Measurements from ENCODE around the gene MYO1G. TPM values are rescaled to one million over a fixed set of nuclear protein-coding genes. Genes with fewer than 3 reads are reported as not detected.
"Not testable (repeated sequence)": the region's sequence is repeated elsewhere in the genome, so short reads cannot be mapped to it uniquely, and the experiment has no call there.

The MYO1G gene
- polyA plus RNA-seq, 4 donors: 1.3 to 4.1 (median 1.9) TPM

GRCh38 chr7:44994877-44995554 lies 16.2 kb upstream of the MYO1G start:
- no peaks in the 10 kb centered on the region for H3K27me3 ChIP-seq (ENCODE audit: control insufficient read depth in 3 of 3, insufficient read depth in 3 of 3, low read length in 3 of 3)
- no peaks in the 10 kb centered on the region for H3K9me3 ChIP-seq (ENCODE audit: control insufficient read depth in 2 of 2, insufficient read depth in 1 of 2, low read depth in 1 of 2, low read length in 1 of 2)
- peak overlapping the region in 1 of 3 donors; percentile 55 for H3K27ac ChIP-seq (ENCODE audit: low read depth in 1 of 3, low read length in 2 of 3)
- no peak for FAIRE-seq
- 69 to 88% (median 70%) methylated on average over 5 of the region's 5 CpGs for WGBS, 3 donors
- no peak overlapping the region for H3K4me3 ChIP-seq (ENCODE audit: low read depth in 1 of 3, low read length in 3 of 3)
- DNase-seq: no peak
- no peaks in the 10 kb centered on the region for H3K36me3 ChIP-seq (ENCODE audit: control insufficient read depth in 3 of 3, insufficient read depth in 2 of 3, low read depth in 1 of 3, low read length in 3 of 3)
- H3K4me1 ChIP-seq (ENCODE audit: control insufficient read depth in 3 of 3, insufficient read depth in 2 of 3, low read depth in 1 of 3, low read length in 2 of 3): no peaks in the 10 kb centered on the region

GRCh38 chr7:44992004-44992795 lies 13.4 kb upstream of the MYO1G start:
- H3K9me3 ChIP-seq (ENCODE audit: control insufficient read depth in 2 of 2, insufficient read depth in 1 of 2, low read depth in 1 of 2, low read length in 1 of 2); DNase-seq; H3K36me3 ChIP-seq (ENCODE audit: control insufficient read depth in 3 of 3, insufficient read depth in 2 of 3, low read depth in 1 of 3, low read length in 3 of 3); H3K4me1 ChIP-seq (ENCODE audit: control insufficient read depth in 3 of 3, insufficient read depth in 2 of 3, low read depth in 1 of 3, low read length in 2 of 3); FAIRE-seq; H3K4me3 ChIP-seq (ENCODE audit: low read depth in 1 of 3, low read length in 3 of 3); H3K27ac ChIP-seq (ENCODE audit: low read depth in 1 of 3, low read length in 2 of 3); H3K27me3 ChIP-seq (ENCODE audit: control insufficient read depth in 3 of 3, insufficient read depth in 3 of 3, low read length in 3 of 3): not testable (repeated sequence)
- 82 to 96% (median 85%) methylated on average over 12 to 21 of the region's 21 CpGs for WGBS, 3 donors

GRCh38 chr7:44990109-44991023 lies 11.6 kb upstream of the MYO1G start:
- H3K27ac ChIP-seq (ENCODE audit: low read depth in 1 of 3, low read length in 2 of 3): peak overlapping the region in 1 of 3 donors; percentile 19

GRCh38 chr7:44989132-44989531 lies 10.3 kb upstream of the MYO1G start:
- Histone ChIP-seq H3K9me3 (ENCODE audit: control insufficient read depth in 2 of 2, insufficient read depth in 1 of 2, low read depth in 1 of 2, low read length in 1 of 2) (no peaks in the 10 kb centered on the region), H3K36me3 (ENCODE audit: control insufficient read depth in 3 of 3, insufficient read depth in 2 of 3, low read depth in 1 of 3, low read length in 3 of 3) (peaks cover 0 to 16% (median 3%) of the 10 kb centered on the region in 3 donors), H3K4me3 (ENCODE audit: low read depth in 1 of 3, low read length in 3 of 3) (no peak overlapping the region), H3K27ac (ENCODE audit: low read depth in 1 of 3, low read length in 2 of 3) (no peak overlapping the region), H3K27me3 (ENCODE audit: control insufficient read depth in 3 of 3, insufficient read depth in 3 of 3, low read length in 3 of 3) (no peaks in the 10 kb centered on the region), H3K4me1 (ENCODE audit: control insufficient read depth in 3 of 3, insufficient read depth in 2 of 3, low read depth in 1 of 3, low read length in 2 of 3) (peaks cover 0 to 11% (median 4%) of the 10 kb centered on the region in 3 donors)
- WGBS, 3 donors: 93 to 96% (median 95%) methylated on average over 3 of the region's 3 CpGs
- DNase-seq: no peak
- FAIRE-seq: no peak

More at GRCh38 chr7:44990109-44991023, 11.6 kb upstream of the MYO1G start:
- peaks cover 0 to 4% (median 0%) of the 10 kb centered on the region in 3 donors for H3K36me3 ChIP-seq (ENCODE audit: control insufficient read depth in 3 of 3, insufficient read depth in 2 of 3, low read depth in 1 of 3, low read length in 3 of 3)
- no peaks in the 10 kb centered on the region for H3K9me3 ChIP-seq (ENCODE audit: control insufficient read depth in 2 of 2, insufficient read depth in 1 of 2, low read depth in 1 of 2, low read length in 1 of 2)
- peaks cover 0 to 5% (median 0%) of the 10 kb centered on the region in 3 donors for H3K4me1 ChIP-seq (ENCODE audit: control insufficient read depth in 3 of 3, insufficient read depth in 2 of 3, low read depth in 1 of 3, low read length in 2 of 3)
- 79 to 84% (median 82%) methylated on average over 9 of the region's 9 CpGs for WGBS, 3 donors
- DNase-seq: no peak
- no peak for FAIRE-seq
- H3K4me3 ChIP-seq (ENCODE audit: low read depth in 1 of 3, low read length in 3 of 3): no peak overlapping the region
- no peaks in the 10 kb centered on the region for H3K27me3 ChIP-seq (ENCODE audit: control insufficient read depth in 3 of 3, insufficient read depth in 3 of 3, low read length in 3 of 3)

- no peak for DNase-seq
- H3K36me3 ChIP-seq (ENCODE audit: control insufficient read depth in 3 of 3, insufficient read depth in 2 of 3, low read depth in 1 of 3, low read length in 3 of 3): peaks cover 3 to 20% (median 7%) of the 10 kb centered on the region in 3 donors
- H3K4me1 ChIP-seq (ENCODE audit: control insufficient read depth in 3 of 3, insufficient read depth in 2 of 3, low read depth in 1 of 3, low read length in 2 of 3): peaks cover 0 to 11% (median 4%) of the 10 kb centered on the region in 3 donors
- no peaks in the 10 kb centered on the region for H3K9me3 ChIP-seq (ENCODE audit: control insufficient read depth in 2 of 2, insufficient read depth in 1 of 2, low read depth in 1 of 2, low read length in 1 of 2)
- WGBS, 3 donors: 86 to 94% (median 88%) methylated on average over 4 of the region's 4 CpGs
- no peaks in the 10 kb centered on the region for H3K27me3 ChIP-seq (ENCODE audit: control insufficient read depth in 3 of 3, insufficient read depth in 3 of 3, low read length in 3 of 3)
- no peak overlapping the region for H3K4me3 ChIP-seq (ENCODE audit: low read depth in 1 of 3, low read length in 3 of 3)
- no peak for FAIRE-seq
- H3K27ac ChIP-seq (ENCODE audit: low read depth in 1 of 3, low read length in 2 of 3): no peak overlapping the region
Measured at GRCh38 chr7:44988701-44989100, 9.9 kb upstream of the MYO1G start.

- Histone ChIP-seq H3K9me3 (ENCODE audit: control insufficient read depth in 2 of 2, insufficient read depth in 1 of 2, low read depth in 1 of 2, low read length in 1 of 2) (no peaks in the 10 kb centered on the region), H3K27ac (ENCODE audit: low read depth in 1 of 3, low read length in 2 of 3) (peak overlapping the region in 1 of 3 donors; percentile 51), H3K27me3 (ENCODE audit: control insufficient read depth in 3 of 3, insufficient read depth in 3 of 3, low read length in 3 of 3) (no peaks in the 10 kb centered on the region), H3K36me3 (ENCODE audit: control insufficient read depth in 3 of 3, insufficient read depth in 2 of 3, low read depth in 1 of 3, low read length in 3 of 3) (peaks cover 10 to 26% (median 10%) of the 10 kb centered on the region in 3 donors), H3K4me1 (ENCODE audit: control insufficient read depth in 3 of 3, insufficient read depth in 2 of 3, low read depth in 1 of 3, low read length in 2 of 3) (peaks cover 0 to 11% (median 4%) of the 10 kb centered on the region in 3 donors), H3K4me3 (ENCODE audit: low read depth in 1 of 3, low read length in 3 of 3) (no peak overlapping the region)
- FAIRE-seq (no peak), DNase-seq (no peak)
- 77 to 83% (median 82%) methylated on average over 10 of the region's 10 CpGs for WGBS, 3 donors
Measured at GRCh38 chr7:44987996-44988395, 9.2 kb upstream of the MYO1G start.

- Histone ChIP-seq H3K27me3 (ENCODE audit: control insufficient read depth in 3 of 3, insufficient read depth in 3 of 3, low read length in 3 of 3) (no peaks in the 10 kb centered on the region), H3K4me3 (ENCODE audit: low read depth in 1 of 3, low read length in 3 of 3) (no peak overlapping the region), H3K36me3 (ENCODE audit: control insufficient read depth in 3 of 3, insufficient read depth in 2 of 3, low read depth in 1 of 3, low read length in 3 of 3) (peaks cover 10 to 31% (median 15%) of the 10 kb centered on the region in 3 donors), H3K27ac (ENCODE audit: low read depth in 1 of 3, low read length in 2 of 3) (peak overlapping the region in 1 of 3 donors; percentile 98), H3K4me1 (ENCODE audit: control insufficient read depth in 3 of 3, insufficient read depth in 2 of 3, low read depth in 1 of 3, low read length in 2 of 3) (peaks cover 0 to 11% (median 4%) of the 10 kb centered on the region in 3 donors), H3K9me3 (ENCODE audit: control insufficient read depth in 2 of 2, insufficient read depth in 1 of 2, low read depth in 1 of 2, low read length in 1 of 2) (no peaks in the 10 kb centered on the region)
- DNase-seq: peak in 1 of 2 donors; percentile 76
- WGBS, 3 donors: 85 to 93% (median 93%) methylated on average over 7 of the region's 7 CpGs
- no peak for FAIRE-seq
Measured at GRCh38 chr7:44987457-44987856, 8.6 kb upstream of the MYO1G start.

Data from small intestine (tissue), 7 donors.